HG03175 (cell line): ENCODE measurements around the gene ATG9B.
A peak's percentile ranks its signal among the peaks of the same experiment; 100 is the strongest.

Experiments
- ATAC-seq: cut with Tn5 transposase; IDR thresholded peaks from one replicate; pipeline ENCODE4 v1.9.1; 2021; ENCODE audit warnings: mild to moderate bottlenecking, moderate library complexity; ENCODE audit not compliant: unreplicated experiment

Gene ATG9B

GRCh38 chr7:150988230-150989226 is 35.8 kb downstream of the ATG9B start:
- ATAC-seq, result no peak

GRCh38 chr7:150986556-150986955 is 37.7 kb downstream of the ATG9B start:
- no peak for ATAC-seq

GRCh38 chr7:150986099-150986512 is 38.2 kb downstream of the ATG9B start:
- ATAC-seq, result no peak

- ATAC-seq, result no peak
These were observed 40.4 kb downstream of the ATG9B start for GRCh38 chr7:150983893-150984368.

- no peak for ATAC-seq
These were observed 41.9 kb downstream of the ATG9B start for GRCh38 chr7:150982351-150982750.

- ATAC-seq, result no peak
These were observed 42.6 kb downstream of the ATG9B start for GRCh38 chr7:150981644-150982043.

- ATAC-seq, result no peak
These were observed 43.6 kb downstream of the ATG9B start for GRCh38 chr7:150980663-150981062.

GRCh38 chr7:150979713-150980390 is 44.4 kb downstream of the ATG9B start:
- no peak for ATAC-seq

GRCh38 chr7:150978126-150978789 is 46.0 kb downstream of the ATG9B start, which contains the start of gene KCNH2:
Gene KCNH2 (minus strand): TSS chr7:150978321. CDS start chr7:150977913, 408 bp downstream.
- no peak for ATAC-seq

- ATAC-seq, result no peak
These were observed 46.7 kb downstream of the ATG9B start for GRCh38 chr7:150977382-150978125.

- no peak for ATAC-seq
These were observed 47.5 kb downstream of the ATG9B start for GRCh38 chr7:150976529-150977381.

GRCh38 chr7:150975536-150976319 is 48.6 kb downstream of the ATG9B start:
- no peak for ATAC-seq

GRCh38 chr7:150974468-150975391 is 49.6 kb downstream of the ATG9B start:
- ATAC-seq, result peak; percentile 68

GRCh38 chr7:150973571-150974451 is 50.5 kb downstream of the ATG9B start:
- no peak for ATAC-seq

GRCh38 chr7:150972741-150973140 is 51.6 kb downstream of the ATG9B start:
- ATAC-seq, result no peak

GRCh38 chr7:150972023-150972468 is 52.2 kb downstream of the ATG9B start:
- no peak for ATAC-seq
